ENCODE data around the gene BEND7.

Gene BEND7

DNA sequence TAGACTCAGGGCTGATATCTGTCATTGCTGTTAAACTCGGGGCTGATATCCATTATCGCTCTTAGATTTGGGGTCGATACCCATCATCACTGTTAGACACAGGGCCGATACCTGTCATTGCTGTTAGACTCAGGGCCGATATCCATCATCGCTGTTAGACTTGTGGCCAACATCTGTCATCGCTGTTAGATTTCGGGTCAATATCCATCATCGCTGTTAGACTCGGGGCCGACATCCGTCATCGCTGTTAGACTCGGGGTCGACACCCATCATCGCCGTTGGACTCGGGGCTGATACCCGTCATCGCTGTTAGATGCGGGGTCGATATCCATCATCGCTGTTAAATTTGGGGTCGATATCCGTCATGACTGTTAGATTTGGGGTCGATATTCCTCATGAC is 54.8 kb downstream of the BEND7 start:
- FAIRE-seq (no peak), DNase-seq (ENCODE audit: insufficient read length, low spot score) (no peak)
- TF ChIP-seq PAX5 (IDR thresholded peaks at IDR 0.05; ENCODE audit: insufficient read depth, low read length, severe bottlenecking) (no peak), POLR2AphosphoS5 (IDR thresholded peaks at IDR 0.05; ENCODE audit: low read depth, low read length) (no peak), TAF1 (IDR thresholded peaks at IDR 0.05; ENCODE audit: low read depth, low read length) (no peak), SPI1 (IDR thresholded peaks at IDR 0.05; ENCODE audit: low read depth, low read length) (no peak), POU2F2 (IDR thresholded peaks at IDR 0.05; ENCODE audit: low read depth, low read length) (no peak), POLR2A (IDR thresholded peaks at IDR 0.05; ENCODE audit: low read depth, low read length) (no peak)

GRCh38 chr10:13472359-13472758 is 56.5 kb downstream of the BEND7 start:
- FAIRE-seq (no peak), DNase-seq (ENCODE audit: insufficient read length, low spot score) (no peak)
- TF ChIP-seq TAF1 (IDR thresholded peaks at IDR 0.05; ENCODE audit: low read depth, low read length) = no peak
- no peak for TF ChIP-seq POLR2AphosphoS5 (IDR thresholded peaks at IDR 0.05; ENCODE audit: low read depth, low read length)
- no peak for TF ChIP-seq PAX5 (IDR thresholded peaks at IDR 0.05; ENCODE audit: insufficient read depth, low read length, severe bottlenecking)
- TF ChIP-seq POU2F2 (IDR thresholded peaks at IDR 0.05; ENCODE audit: low read depth, low read length) = no peak
- no peak for TF ChIP-seq SPI1 (IDR thresholded peaks at IDR 0.05; ENCODE audit: low read depth, low read length)
- no peak for TF ChIP-seq POLR2A (IDR thresholded peaks at IDR 0.05; ENCODE audit: low read depth, low read length)

GRCh38 chr10:13470270-13470669 is 58.5 kb downstream of the BEND7 start:
- FAIRE-seq (no peak), DNase-seq (ENCODE audit: insufficient read length, low spot score) (no peak)

GRCh38 chr10:13462551-13462950 is 66.3 kb downstream of the BEND7 start:
- TF ChIP-seq SPI1 (IDR thresholded peaks at IDR 0.05; ENCODE audit: low read depth, low read length) (no peak), POLR2A (IDR thresholded peaks at IDR 0.05; ENCODE audit: low read depth, low read length) (no peak), TAF1 (IDR thresholded peaks at IDR 0.05; ENCODE audit: low read depth, low read length) (no peak), PAX5 (IDR thresholded peaks at IDR 0.05; ENCODE audit: insufficient read depth, low read length, severe bottlenecking) (no peak), POLR2AphosphoS5 (IDR thresholded peaks at IDR 0.05; ENCODE audit: low read depth, low read length) (no peak), POU2F2 (IDR thresholded peaks at IDR 0.05; ENCODE audit: low read depth, low read length) (no peak)
- no peak for FAIRE-seq

More at GRCh38 chr10:13470270-13470669, 58.5 kb downstream of the BEND7 start:
- no peak for TF ChIP-seq POU2F2 (IDR thresholded peaks at IDR 0.05; ENCODE audit: low read depth, low read length)
- TF ChIP-seq POLR2A (IDR thresholded peaks at IDR 0.05; ENCODE audit: low read depth, low read length) = no peak
- TF ChIP-seq PAX5 (IDR thresholded peaks at IDR 0.05; ENCODE audit: insufficient read depth, low read length, severe bottlenecking) = no peak

GRCh38 chr10:13458687-13459012 is 70.2 kb downstream of the BEND7 start:
- no peak for FAIRE-seq
- no peak for TF ChIP-seq POLR2AphosphoS5 (IDR thresholded peaks at IDR 0.05; ENCODE audit: low read depth, low read length)
- no peak for TF ChIP-seq PAX5 (IDR thresholded peaks at IDR 0.05; ENCODE audit: insufficient read depth, low read length, severe bottlenecking)
- TF ChIP-seq SPI1 (IDR thresholded peaks at IDR 0.05; ENCODE audit: low read depth, low read length) = no peak
- TF ChIP-seq TAF1 (IDR thresholded peaks at IDR 0.05; ENCODE audit: low read depth, low read length) = no peak
- no peak for TF ChIP-seq POU2F2 (IDR thresholded peaks at IDR 0.05; ENCODE audit: low read depth, low read length)
- no peak for TF ChIP-seq POLR2A (IDR thresholded peaks at IDR 0.05; ENCODE audit: low read depth, low read length)
- DNase-seq (ENCODE audit: insufficient read length, low spot score) = no peak

More at GRCh38 chr10:13462551-13462950, 66.3 kb downstream of the BEND7 start:
- DNase-seq (ENCODE audit: insufficient read length, low spot score) = no peak

DNA sequence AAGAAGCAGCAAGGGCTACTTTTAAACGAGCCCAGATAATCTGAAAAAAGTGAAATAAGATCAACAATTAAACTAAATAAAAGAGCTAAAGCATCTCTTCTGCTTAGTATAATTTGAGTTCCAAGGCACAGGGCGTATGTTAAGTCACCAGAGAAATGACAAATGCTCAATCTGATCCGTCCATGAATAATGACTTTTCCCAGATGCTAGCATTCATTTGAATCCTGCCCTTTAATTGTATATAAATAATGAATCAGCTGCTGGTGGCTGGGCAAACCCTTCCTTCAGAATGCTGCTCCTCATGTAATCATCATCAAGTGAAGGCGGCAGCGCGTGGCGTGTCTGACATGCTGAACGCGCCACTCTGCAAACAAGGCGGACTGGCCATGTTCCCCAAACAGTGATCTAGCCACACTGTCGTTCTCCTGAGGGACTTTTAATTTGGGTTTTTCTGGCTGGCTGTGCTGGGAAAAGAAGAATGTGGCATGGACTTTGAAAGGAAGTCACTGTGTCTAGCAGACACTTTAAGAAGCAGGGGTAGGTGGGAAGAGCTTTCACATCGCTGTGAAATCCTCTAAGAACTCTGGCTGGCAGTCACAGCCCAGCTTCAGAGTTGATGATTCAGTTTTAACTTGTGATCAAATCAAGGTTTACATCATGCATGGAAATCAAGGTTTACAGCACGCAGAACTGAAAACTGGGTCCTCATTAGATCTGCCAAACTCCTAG is 70.7 kb downstream of the BEND7 start:
- DNase-seq (ENCODE audit: insufficient read length, low spot score) (no peak), FAIRE-seq (no peak)
- no peak for TF ChIP-seq SPI1 (IDR thresholded peaks at IDR 0.05; ENCODE audit: low read depth, low read length)
- no peak for TF ChIP-seq PAX5 (IDR thresholded peaks at IDR 0.05; ENCODE audit: insufficient read depth, low read length, severe bottlenecking)
- TF ChIP-seq POLR2AphosphoS5 (IDR thresholded peaks at IDR 0.05; ENCODE audit: low read depth, low read length) = no peak
- no peak for TF ChIP-seq POU2F2 (IDR thresholded peaks at IDR 0.05; ENCODE audit: low read depth, low read length)
- no peak for TF ChIP-seq POLR2A (IDR thresholded peaks at IDR 0.05; ENCODE audit: low read depth, low read length)
- TF ChIP-seq TAF1 (IDR thresholded peaks at IDR 0.05; ENCODE audit: low read depth, low read length) = no peak

GRCh38 chr10:13453896-13454295 is 74.9 kb downstream of the BEND7 start:
- no peak for DNase-seq (ENCODE audit: insufficient read length, low spot score)

DNA sequence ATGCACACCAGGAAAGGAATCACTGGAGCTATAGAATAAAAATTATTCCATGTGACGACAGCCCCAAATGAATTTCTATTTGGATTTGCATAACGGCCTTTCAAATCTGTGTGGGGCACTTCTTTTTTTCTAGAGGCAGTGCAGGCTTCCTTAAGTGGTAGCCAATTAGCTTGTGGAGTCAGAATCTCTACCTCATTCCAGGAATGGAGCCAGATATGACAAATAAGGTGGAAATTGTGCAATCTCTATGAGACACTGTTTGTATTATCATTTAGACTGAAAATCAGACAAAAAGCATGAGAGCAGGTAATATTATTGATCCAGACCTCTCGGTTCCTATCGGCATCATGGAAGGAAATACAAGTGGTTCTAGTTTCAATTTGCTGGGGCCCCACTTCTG is 78.7 kb downstream of the BEND7 start:
- DNase-seq (ENCODE audit: insufficient read length, low spot score) (no peak), FAIRE-seq (no peak)
- no peak for TF ChIP-seq TAF1 (IDR thresholded peaks at IDR 0.05; ENCODE audit: low read depth, low read length)
- no peak for TF ChIP-seq POLR2AphosphoS5 (IDR thresholded peaks at IDR 0.05; ENCODE audit: low read depth, low read length)
- no peak for TF ChIP-seq POU2F2 (IDR thresholded peaks at IDR 0.05; ENCODE audit: low read depth, low read length)
- no peak for TF ChIP-seq POLR2A (IDR thresholded peaks at IDR 0.05; ENCODE audit: low read depth, low read length)
- TF ChIP-seq PAX5 (IDR thresholded peaks at IDR 0.05; ENCODE audit: insufficient read depth, low read length, severe bottlenecking) = no peak
- no peak for TF ChIP-seq SPI1 (IDR thresholded peaks at IDR 0.05; ENCODE audit: low read depth, low read length)

More at GRCh38 chr10:13453896-13454295, 74.9 kb downstream of the BEND7 start:
- TF ChIP-seq TAF1 (IDR thresholded peaks at IDR 0.05; ENCODE audit: low read depth, low read length) = no peak
- TF ChIP-seq POU2F2 (IDR thresholded peaks at IDR 0.05; ENCODE audit: low read depth, low read length) = no peak
- no peak for TF ChIP-seq PAX5 (IDR thresholded peaks at IDR 0.05; ENCODE audit: insufficient read depth, low read length, severe bottlenecking)
- no peak for TF ChIP-seq POLR2AphosphoS5 (IDR thresholded peaks at IDR 0.05; ENCODE audit: low read depth, low read length)
- TF ChIP-seq SPI1 (IDR thresholded peaks at IDR 0.05; ENCODE audit: low read depth, low read length) = no peak
- TF ChIP-seq POLR2A (IDR thresholded peaks at IDR 0.05; ENCODE audit: low read depth, low read length) = no peak
- no peak for FAIRE-seq

DNA sequence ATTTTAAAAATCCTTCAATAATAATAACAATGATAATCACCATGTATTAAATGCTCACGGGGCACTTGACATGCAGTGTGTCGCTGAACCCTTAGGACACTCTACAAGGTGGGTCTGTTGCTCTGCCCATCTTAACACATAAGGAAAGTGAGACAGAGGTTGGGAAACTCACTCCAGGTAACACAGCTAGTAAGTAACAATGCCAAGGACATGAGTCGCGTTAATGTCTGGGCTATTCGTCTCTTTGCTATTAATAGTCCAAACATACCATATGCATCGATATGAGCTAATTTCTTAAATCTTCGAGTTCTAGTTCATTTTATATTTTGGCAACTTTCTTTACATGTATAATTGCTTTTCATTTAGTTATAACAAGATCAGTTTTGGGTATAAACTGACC is 79.5 kb downstream of the BEND7 start:
- no peak for FAIRE-seq
- no peak for DNase-seq (ENCODE audit: insufficient read length, low spot score)
- TF ChIP-seq POU2F2 (IDR thresholded peaks at IDR 0.05; ENCODE audit: low read depth, low read length) (no peak), TAF1 (IDR thresholded peaks at IDR 0.05; ENCODE audit: low read depth, low read length) (no peak), POLR2A (IDR thresholded peaks at IDR 0.05; ENCODE audit: low read depth, low read length) (no peak), POLR2AphosphoS5 (IDR thresholded peaks at IDR 0.05; ENCODE audit: low read depth, low read length) (no peak), SPI1 (IDR thresholded peaks at IDR 0.05; ENCODE audit: low read depth, low read length) (no peak), PAX5 (IDR thresholded peaks at IDR 0.05; ENCODE audit: insufficient read depth, low read length, severe bottlenecking) (no peak)
